Trophoblast cell (in vitro differentiated cells and primary cell): ENCODE data around the gene SDK2.

Source experiments
- DNase-seq, 2 donors: peaks; one replicate each; pipeline ENCODE4 v3.0.0-alpha.2; 2016
- H2AFZ ChIP-seq: 2 replicates; pipeline ENCODE4 v1.6.1; 2013; ENCODE audit warnings: low read length, moderate library complexity, mild to moderate bottlenecking; ENCODE audit not compliant: insufficient read depth, poor library complexity
- H2AK5ac ChIP-seq: 2 replicates; pipeline ENCODE4 v1.6.1; 2013; ENCODE audit warnings: mild to moderate bottlenecking, low read length
- H2BK120ac ChIP-seq: 2 replicates; pipeline ENCODE4 v1.6.1; 2013; ENCODE audit warnings: low read length, mild to moderate bottlenecking, moderate library complexity; ENCODE audit not compliant: insufficient read depth, poor library complexity
- H2BK12ac ChIP-seq: 2 replicates; pipeline ENCODE4 v1.6.1; 2013; ENCODE audit warnings: mild to moderate bottlenecking, low read length, moderate library complexity
- H2BK5ac ChIP-seq: 2 replicates; pipeline ENCODE4 v1.6.1; 2013; ENCODE audit warnings: low read length, low read depth, moderate library complexity, mild to moderate bottlenecking; ENCODE audit not compliant: poor library complexity
- H3K14ac ChIP-seq: 2 replicates; pipeline ENCODE4 v1.6.1; 2013; ENCODE audit warnings: mild to moderate bottlenecking, low read length
- H3K18ac ChIP-seq: 2 replicates; pipeline ENCODE4 v1.6.1; 2013; ENCODE audit warnings: mild to moderate bottlenecking, low read length
- H3K23ac ChIP-seq: 2 replicates; pipeline ENCODE4 v1.6.1; 2013; ENCODE audit warnings: low read length
- H3K27ac ChIP-seq: 2 replicates; pipeline ENCODE4 v1.5.1; 2013; ENCODE audit warnings: low read depth, mild to moderate bottlenecking, inconsistent platforms, low read length, moderate library complexity
- H3K27me3 ChIP-seq: 2 replicates; pipeline ENCODE4 v1.6.1; 2013; ENCODE audit warnings: inconsistent platforms, mild to moderate bottlenecking, low read length, moderate library complexity; ENCODE audit not compliant: insufficient read depth
- H3K36me3 ChIP-seq, 2 experiments: 1 replicate in 1 of 2; 2 replicates in 1 of 2; pipeline ENCODE4 v1.6.1; 2013; ENCODE audit warnings: low read length in 2 of 2, mild to moderate bottlenecking in 2 of 2, moderate library complexity in 1 of 2; ENCODE audit not compliant: insufficient read depth in 2 of 2, control insufficient read depth in 1 of 2
- H3K4ac ChIP-seq: 2 replicates; pipeline ENCODE4 v1.6.1; 2013; ENCODE audit warnings: low read depth, mild to moderate bottlenecking, low read length, moderate library complexity
- H3K4me1 ChIP-seq, 2 experiments: 1 replicate in 1 of 2; 2 replicates in 1 of 2; pipeline ENCODE4 v1.6.1; 2013; ENCODE audit warnings: low read length in 2 of 2, mild to moderate bottlenecking in 2 of 2, moderate library complexity in 1 of 2; ENCODE audit not compliant: insufficient read depth in 2 of 2, control insufficient read depth in 1 of 2
- H3K4me2 ChIP-seq: 2 replicates; pipeline ENCODE4 v1.6.1; 2013; ENCODE audit warnings: inconsistent platforms, mild to moderate bottlenecking, low read length, moderate library complexity
- H3K4me3 ChIP-seq: 2 replicates; pipeline ENCODE4 v1.5.1; 2013; ENCODE audit warnings: mild to moderate bottlenecking, low read depth, low read length, inconsistent platforms
- H3K79me1 ChIP-seq: one replicate; pipeline ENCODE4 v1.6.1; 2013; ENCODE audit warnings: low read length
- H3K79me2 ChIP-seq: 2 replicates; pipeline ENCODE4 v1.6.1; 2013; ENCODE audit warnings: low read length, mild to moderate bottlenecking; ENCODE audit not compliant: control insufficient read depth, insufficient read depth, poor library complexity
- H3K9ac ChIP-seq: 2 replicates; pipeline ENCODE4 v1.6.1; 2013; ENCODE audit warnings: mild to moderate bottlenecking, low read length
- H3K9me3 ChIP-seq: 2 replicates; pipeline ENCODE4 v1.6.1; 2013; ENCODE audit warnings: low read depth, mild to moderate bottlenecking, control low read depth, inconsistent platforms, low read length; ENCODE audit not compliant: insufficient read depth
- H4K12ac ChIP-seq: 2 replicates; pipeline ENCODE4 v1.6.1; 2013; ENCODE audit warnings: low read depth, mild to moderate bottlenecking, low read length, moderate library complexity
- H4K8ac ChIP-seq: 2 replicates; pipeline ENCODE4 v1.6.1; 2013; ENCODE audit warnings: low read depth, mild to moderate bottlenecking, low read length, moderate library complexity
- H4K91ac ChIP-seq: one replicate; pipeline ENCODE4 v1.6.1; 2013; ENCODE audit warnings: low read depth, mild to moderate bottlenecking, low read length, moderate library complexity
- WGBS: extraction: QIAGEN DNeasy Blood & Tissue Kit; methylation state at CpG from one replicate; pipeline ENCODE4 v1.1.7; 2013; ENCODE audit warnings: missing lambda C conversion rate; ENCODE audit not compliant: insufficient read length, insufficient coverage; ENCODE audit errors: extremely low coverage; 5-methylcytosine and 5-hydroxymethylcytosine counted together

The SDK2 gene

GRCh38 chr17:73325527-73325842 lies 318.8 kb downstream of the SDK2 start:
- H4K91ac ChIP-seq, result no peak overlapping the region
- no peak overlapping the region for H2BK12ac ChIP-seq
- WGBS, result no CpG with 5 or more reads among the region's 4 CpGs
- H2BK5ac ChIP-seq, result no peak overlapping the region
- H3K27me3 ChIP-seq, result no peaks in the 10 kb centered on the region
- H2AFZ ChIP-seq, result no peak overlapping the region
- no peak overlapping the region for H3K27ac ChIP-seq
- H4K12ac ChIP-seq, result no peak overlapping the region
- no peak overlapping the region for H2BK120ac ChIP-seq
- H3K4me2 ChIP-seq, result no peak overlapping the region
- DNase-seq, result no peak
- no peaks in the 10 kb centered on the region for H3K36me3 ChIP-seq
- no peak overlapping the region for H2AK5ac ChIP-seq
- H3K4me1 ChIP-seq, result peaks cover 8 to 10% of the 10 kb centered on the region in 2 experiments
- no peaks in the 10 kb centered on the region for H3K79me1 ChIP-seq
- H3K4me3 ChIP-seq, result no peak overlapping the region
- no peaks in the 10 kb centered on the region for H3K79me2 ChIP-seq
- H3K4ac ChIP-seq, result no peak overlapping the region
- H3K14ac ChIP-seq, result no peak overlapping the region
- no peak overlapping the region for H3K9ac ChIP-seq
- no peaks in the 10 kb centered on the region for H3K9me3 ChIP-seq
- H4K8ac ChIP-seq, result no peak overlapping the region
- H3K23ac ChIP-seq, result no peak overlapping the region
- H3K18ac ChIP-seq, result no peak overlapping the region

DNA sequence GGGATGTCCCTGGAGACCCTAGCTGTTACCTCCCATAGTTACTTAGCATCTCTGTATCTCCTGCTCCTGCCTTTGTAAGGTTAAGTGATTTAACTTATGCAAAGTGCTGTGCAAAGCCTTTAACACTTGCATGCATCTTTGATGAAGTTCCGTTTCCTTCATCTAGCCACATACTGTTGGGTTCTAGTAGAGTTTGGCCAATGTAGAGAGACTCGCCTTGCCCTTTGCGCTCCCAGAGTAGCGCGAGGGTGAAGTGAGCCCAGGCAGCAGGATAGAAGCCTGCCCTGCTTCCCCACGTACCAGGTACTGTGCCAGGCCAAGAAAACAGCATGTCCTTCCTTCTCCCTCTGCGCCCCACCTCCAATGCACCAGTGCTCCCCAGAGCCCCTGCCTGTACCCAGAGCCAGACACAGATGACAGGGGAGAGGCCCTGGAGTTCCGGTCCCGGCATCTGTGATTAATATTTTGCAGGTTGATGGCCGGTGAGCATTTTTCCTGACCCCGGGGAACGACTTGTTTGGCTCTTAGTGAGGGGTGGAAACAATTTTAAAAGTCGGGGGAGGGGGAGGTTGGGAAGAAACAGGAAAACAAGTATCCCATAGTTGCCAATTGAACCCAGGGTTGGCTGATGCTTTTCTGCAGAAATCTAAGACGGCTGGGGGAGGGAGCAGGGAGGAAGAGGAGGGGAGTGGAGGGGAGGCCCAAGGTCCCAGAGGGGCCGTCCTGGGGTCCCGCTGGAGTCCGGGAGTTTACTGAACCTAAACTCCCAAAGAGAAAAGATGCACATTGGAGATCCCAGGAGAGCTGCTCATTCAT lies 319.3 kb downstream of the SDK2 start:
- Histone ChIP-seq H3K79me1 (no peaks in the 10 kb centered on the region), H3K4me2 (no peak overlapping the region), H2AFZ (peak overlapping the region; percentile 6), H2AK5ac (no peak overlapping the region), H4K91ac (no peak overlapping the region), H2BK5ac (no peak overlapping the region), H2BK120ac (no peak overlapping the region), H3K14ac (no peak overlapping the region), H3K4me3 (no peak overlapping the region), H3K36me3 (no peaks in the 10 kb centered on the region), H3K79me2 (no peaks in the 10 kb centered on the region), H3K9me3 (no peaks in the 10 kb centered on the region), H3K18ac (no peak overlapping the region), H4K12ac (no peak overlapping the region), H3K27me3 (no peaks in the 10 kb centered on the region), H3K23ac (no peak overlapping the region), H2BK12ac (no peak overlapping the region), H3K4me1 (peaks cover 8 to 10% of the 10 kb centered on the region in 2 experiments), H4K8ac (no peak overlapping the region), H3K9ac (no peak overlapping the region), H3K27ac (no peak overlapping the region), H3K4ac (no peak overlapping the region)
- no peak for DNase-seq
- no CpG with 5 or more reads among the region's 17 CpGs for WGBS

DNA sequence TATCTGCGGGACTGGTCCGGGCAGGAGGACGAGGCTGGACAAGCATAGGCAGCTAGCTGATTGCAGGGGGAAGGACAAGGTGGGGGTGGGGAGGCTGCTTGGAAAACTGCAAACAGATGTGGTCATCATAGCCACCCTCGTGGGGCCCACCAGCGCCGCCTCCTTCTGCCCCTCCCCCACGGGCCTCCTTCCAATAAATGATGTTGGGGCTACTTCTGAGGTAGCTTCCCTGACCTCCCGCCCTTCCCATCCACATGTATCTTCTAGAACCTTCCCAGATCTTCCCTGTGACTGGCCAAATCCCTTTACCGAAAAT lies 320.1 kb downstream of the SDK2 start:
- Histone ChIP-seq H2BK12ac (no peak overlapping the region), H3K18ac (peak overlapping the region; percentile 28), H2AK5ac (no peak overlapping the region), H3K4me3 (no peak overlapping the region), H4K8ac (no peak overlapping the region), H3K79me2 (no peaks in the 10 kb centered on the region), H3K4me1 (peaks cover 8 to 10% of the 10 kb centered on the region in 2 experiments), H2BK5ac (no peak overlapping the region), H2BK120ac (no peak overlapping the region), H3K9me3 (no peaks in the 10 kb centered on the region), H4K12ac (no peak overlapping the region), H3K27ac (no peak overlapping the region), H3K23ac (no peak overlapping the region), H4K91ac (no peak overlapping the region), H3K9ac (no peak overlapping the region), H2AFZ (no peak overlapping the region), H3K36me3 (no peaks in the 10 kb centered on the region), H3K4me2 (peak overlapping the region; percentile 6), H3K4ac (no peak overlapping the region), H3K14ac (no peak overlapping the region), H3K79me1 (no peaks in the 10 kb centered on the region), H3K27me3 (no peaks in the 10 kb centered on the region)
- no peak for DNase-seq
- WGBS, result no CpG with 5 or more reads among the region's 9 CpGs

DNA sequence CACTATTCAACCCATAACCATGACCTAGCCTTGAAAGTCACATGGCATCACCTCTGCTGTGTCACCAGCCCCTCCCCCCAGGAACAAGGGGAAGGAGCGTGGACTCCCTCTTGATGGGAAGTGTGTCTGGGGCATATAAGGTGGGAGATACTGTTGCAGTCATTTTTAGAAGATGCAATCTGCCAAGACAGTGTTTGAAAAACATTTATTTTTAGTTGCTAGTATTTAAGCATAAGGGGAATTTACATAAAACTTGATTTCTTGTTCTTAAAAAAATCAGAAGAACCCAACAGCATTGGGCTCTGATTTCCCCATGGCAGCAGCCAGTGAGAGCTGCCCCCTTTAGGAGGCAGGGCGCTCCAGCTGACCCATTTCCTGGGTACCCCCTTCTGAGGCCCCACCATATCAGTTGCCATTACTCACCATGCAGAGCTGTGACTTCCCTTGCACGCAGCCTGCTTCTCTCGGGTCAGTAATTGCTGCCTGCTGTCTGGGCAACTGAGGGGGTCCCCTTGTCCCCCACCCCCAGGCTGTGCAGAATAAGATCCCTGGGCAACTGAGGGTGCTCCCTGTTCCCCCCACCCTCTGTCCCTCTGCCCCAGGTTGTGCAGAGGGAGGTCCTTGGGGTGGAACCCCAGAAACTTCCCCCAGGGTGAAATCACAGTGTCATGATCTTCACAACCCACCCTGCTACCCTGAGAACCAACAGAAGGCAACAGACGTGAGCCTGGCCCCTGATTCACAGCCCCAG lies 320.7 kb downstream of the SDK2 start:
- Histone ChIP-seq H3K4me3 (no peak overlapping the region), H3K4ac (no peak overlapping the region), H4K91ac (peak overlapping the region; percentile 29), H3K18ac (peak overlapping the region; percentile 28), H2BK5ac (no peak overlapping the region), H3K27ac (no peak overlapping the region), H2BK120ac (no peak overlapping the region), H3K79me2 (no peaks in the 10 kb centered on the region), H3K4me2 (peak overlapping the region; percentile 6), H3K79me1 (no peaks in the 10 kb centered on the region), H3K9me3 (no peaks in the 10 kb centered on the region), H2BK12ac (peak overlapping the region; percentile 34), H4K12ac (no peak overlapping the region), H3K9ac (no peak overlapping the region), H3K36me3 (no peaks in the 10 kb centered on the region), H2AFZ (no peak overlapping the region), H4K8ac (peak overlapping the region; percentile 0), H3K4me1 (peaks cover 8 to 10% of the 10 kb centered on the region in 2 experiments), H3K23ac (no peak overlapping the region), H2AK5ac (no peak overlapping the region), H3K27me3 (no peaks in the 10 kb centered on the region), H3K14ac (no peak overlapping the region)
- no CpG with 5 or more reads among the region's 5 CpGs for WGBS
- DNase-seq, result no peak
